ENCODE measurements around the gene ST3GAL2. TPM values are rescaled to one million over a fixed set of nuclear protein-coding genes. Genes with fewer than 3 reads are reported as not detected.

ST3GAL2 gene
- total RNA-seq, 2 donors from 2014 or later = 9.1 to 11.2 TPM

DNA sequence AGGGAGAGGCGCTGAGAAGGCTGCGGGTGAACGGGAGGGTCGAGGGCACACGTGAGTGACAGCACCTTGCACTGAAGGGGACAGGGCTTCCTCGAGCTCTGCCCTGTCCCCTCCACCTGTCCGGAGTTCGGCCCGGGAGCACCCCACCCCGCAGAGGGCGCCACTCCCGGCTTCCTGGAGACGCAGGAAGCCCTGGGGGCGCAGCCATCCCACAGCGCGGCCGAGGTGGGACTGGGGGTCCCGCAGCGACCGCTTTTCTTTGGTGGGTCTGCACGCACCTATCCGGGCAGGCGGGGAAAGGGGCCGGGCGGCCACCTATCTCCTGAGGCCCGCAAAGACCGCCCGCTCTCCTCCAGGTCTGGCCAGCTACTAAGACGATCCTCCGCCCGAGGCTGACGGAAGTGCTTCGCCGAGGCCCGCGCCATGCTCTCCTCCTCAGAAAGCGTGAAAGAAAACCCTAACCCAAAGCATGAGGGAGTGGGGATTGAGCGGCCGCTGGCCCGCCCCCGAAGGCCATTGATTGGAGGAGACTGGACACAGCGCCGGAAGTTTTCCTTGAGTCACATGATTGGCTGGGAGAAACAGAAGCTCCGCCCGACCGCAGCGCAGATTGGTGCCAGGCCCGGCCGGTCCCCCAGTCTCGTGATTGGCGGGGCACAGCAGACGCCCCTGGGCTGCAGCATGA is 57.8 kb downstream of the ST3GAL2 start:
- Histone ChIP-seq H3K4me3 (peak overlapping the region; percentile 64 to 71), H3K27me3 (no peaks in the 10 kb centered on the region), H3K4me1 (peaks cover 26% of the 10 kb centered on the region), H3K9me3 (no peaks in the 10 kb centered on the region), H3K27ac (peak overlapping the region; percentile 55 to 83 (median 67)), H3K36me3 (replicated peaks in 1 of 2; ENCODE audit: insufficient read depth in 1 of 2, low read depth in 2 of 2) (peaks cover 0 to 2% of the 10 kb centered on the region in 2 donors)
- TF ChIP-seq POLR2A (IDR thresholded peaks at IDR 0.05) = peak; percentile 53 to 84 (median 83)
- TF ChIP-seq, protein P1, sequence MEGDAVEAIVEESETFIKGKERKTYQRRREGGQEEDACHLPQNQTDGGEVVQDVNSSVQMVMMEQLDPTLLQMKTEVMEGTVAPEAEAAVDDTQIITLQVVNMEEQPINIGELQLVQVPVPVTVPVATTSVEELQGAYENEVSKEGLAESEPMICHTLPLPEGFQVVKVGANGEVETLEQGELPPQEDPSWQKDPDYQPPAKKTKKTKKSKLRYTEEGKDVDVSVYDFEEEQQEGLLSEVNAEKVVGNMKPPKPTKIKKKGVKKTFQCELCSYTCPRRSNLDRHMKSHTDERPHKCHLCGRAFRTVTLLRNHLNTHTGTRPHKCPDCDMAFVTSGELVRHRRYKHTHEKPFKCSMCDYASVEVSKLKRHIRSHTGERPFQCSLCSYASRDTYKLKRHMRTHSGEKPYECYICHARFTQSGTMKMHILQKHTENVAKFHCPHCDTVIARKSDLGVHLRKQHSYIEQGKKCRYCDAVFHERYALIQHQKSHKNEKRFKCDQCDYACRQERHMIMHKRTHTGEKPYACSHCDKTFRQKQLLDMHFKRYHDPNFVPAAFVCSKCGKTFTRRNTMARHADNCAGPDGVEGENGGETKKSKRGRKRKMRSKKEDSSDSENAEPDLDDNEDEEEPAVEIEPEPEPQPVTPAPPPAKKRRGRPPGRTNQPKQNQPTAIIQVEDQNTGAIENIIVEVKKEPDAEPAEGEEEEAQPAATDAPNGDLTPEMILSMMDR (IDR thresholded peaks at IDR 0.05) = peak in 4 of 7 experiments; percentile 24 to 29 (median 28)
- DNase-seq (peak; percentile 94 to 97 (median 96)), ATAC-seq (peak; percentile 98)
- intact Hi-C loops (cut with DNase I) = no loop called here
- WGBS, 2 donors = 0% methylated on average over 30 to 52 of the region's 52 CpGs

- WGBS, 2 donors = 2 to 3% methylated on average over 12 to 31 of the region's 31 CpGs
- Histone ChIP-seq H3K4me3 (peak overlapping the region; percentile 64 to 71), H3K9me3 (no peaks in the 10 kb centered on the region), H3K4me1 (peaks cover 26% of the 10 kb centered on the region), H3K27me3 (no peaks in the 10 kb centered on the region), H3K27ac (peak overlapping the region; percentile 55 to 83 (median 67)), H3K36me3 (replicated peaks in 1 of 2; ENCODE audit: insufficient read depth in 1 of 2, low read depth in 2 of 2) (peaks cover 0 to 6% of the 10 kb centered on the region in 2 donors)
- intact Hi-C loops (cut with DNase I) = no loop called here
- peak; percentile 28 for ATAC-seq
- peak; percentile 44 to 54 (median 47) for DNase-seq
- TF ChIP-seq, protein P1 (IDR thresholded peaks at IDR 0.05) = no peak
- no peak for TF ChIP-seq POLR2A (IDR thresholded peaks at IDR 0.05)
Observed at GRCh38 chr16:70380248-70380918, 58.5 kb downstream of the ST3GAL2 start.

DNA sequence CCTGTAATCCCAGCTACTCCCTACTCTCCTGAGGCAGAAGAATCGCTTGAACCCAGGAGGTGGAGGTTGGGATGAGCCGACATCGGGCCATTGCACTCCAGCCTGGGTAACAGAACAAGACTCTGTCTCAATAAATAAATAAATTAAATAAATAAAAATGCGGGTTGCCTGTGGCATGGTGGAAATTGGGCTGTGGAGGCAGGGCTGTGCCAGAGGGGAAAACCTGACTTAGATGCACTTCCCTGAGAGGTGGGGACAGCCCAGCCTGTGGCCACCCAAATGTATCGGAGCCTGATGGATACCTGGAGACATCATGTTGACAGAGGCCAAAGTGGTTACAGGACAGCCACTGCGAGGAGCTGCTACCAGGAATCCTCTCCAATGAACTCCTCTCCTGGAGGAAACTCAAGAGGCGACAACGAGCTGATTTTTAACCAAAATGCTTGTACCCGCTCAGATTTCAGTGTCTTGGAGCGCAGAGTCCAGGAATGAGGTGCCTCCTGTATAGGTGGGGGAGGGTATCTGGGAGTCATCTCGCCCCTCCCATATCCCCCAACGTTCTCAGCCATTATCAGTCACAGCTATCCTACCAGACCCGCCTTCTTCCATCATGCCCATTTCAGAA is 59.9 kb downstream of the ST3GAL2 start:
- DNase-seq (no peak), ATAC-seq (no peak)
- intact Hi-C loops (cut with DNase I) = no loop called here
- Histone ChIP-seq H3K4me3 (no peak overlapping the region), H3K36me3 (replicated peaks in 1 of 2; ENCODE audit: insufficient read depth in 1 of 2, low read depth in 2 of 2) (peaks cover 0 to 6% of the 10 kb centered on the region in 2 donors), H3K9me3 (no peaks in the 10 kb centered on the region), H3K27ac (no peak overlapping the region), H3K4me1 (peaks cover 38% of the 10 kb centered on the region), H3K27me3 (no peaks in the 10 kb centered on the region)
- 83 to 87% methylated on average over 11 to 13 of the region's 13 CpGs for WGBS, 2 donors
- no peak for TF ChIP-seq POLR2A (IDR thresholded peaks at IDR 0.05)
- TF ChIP-seq, protein P1 (IDR thresholded peaks at IDR 0.05) = no peak

GRCh38 chr16:70377782-70378181 is 61.1 kb downstream of the ST3GAL2 start:
- H3K4me3 ChIP-seq = no peak overlapping the region

More at GRCh38 chr16:70377782-70378181, 61.1 kb downstream of the ST3GAL2 start:
- WGBS, 2 donors = 70 to 91% methylated on average over 2 of the region's 2 CpGs
- H3K27ac ChIP-seq = no peak overlapping the region
- intact Hi-C loops (cut with DNase I) = no loop called here
- H3K36me3 ChIP-seq (replicated peaks in 1 of 2; ENCODE audit: insufficient read depth in 1 of 2, low read depth in 2 of 2) = peaks cover 0 to 14% of the 10 kb centered on the region in 2 donors
- TF ChIP-seq, protein P1 (IDR thresholded peaks at IDR 0.05) = no peak
- no peak for TF ChIP-seq POLR2A (IDR thresholded peaks at IDR 0.05)
- H3K27me3 ChIP-seq = no peaks in the 10 kb centered on the region
- DNase-seq (no peak), ATAC-seq (no peak)
- H3K4me1 ChIP-seq = peaks cover 38% of the 10 kb centered on the region
- no peaks in the 10 kb centered on the region for H3K9me3 ChIP-seq
